ENCODE results near the gene PDXP.

PDXP gene

DNA sequence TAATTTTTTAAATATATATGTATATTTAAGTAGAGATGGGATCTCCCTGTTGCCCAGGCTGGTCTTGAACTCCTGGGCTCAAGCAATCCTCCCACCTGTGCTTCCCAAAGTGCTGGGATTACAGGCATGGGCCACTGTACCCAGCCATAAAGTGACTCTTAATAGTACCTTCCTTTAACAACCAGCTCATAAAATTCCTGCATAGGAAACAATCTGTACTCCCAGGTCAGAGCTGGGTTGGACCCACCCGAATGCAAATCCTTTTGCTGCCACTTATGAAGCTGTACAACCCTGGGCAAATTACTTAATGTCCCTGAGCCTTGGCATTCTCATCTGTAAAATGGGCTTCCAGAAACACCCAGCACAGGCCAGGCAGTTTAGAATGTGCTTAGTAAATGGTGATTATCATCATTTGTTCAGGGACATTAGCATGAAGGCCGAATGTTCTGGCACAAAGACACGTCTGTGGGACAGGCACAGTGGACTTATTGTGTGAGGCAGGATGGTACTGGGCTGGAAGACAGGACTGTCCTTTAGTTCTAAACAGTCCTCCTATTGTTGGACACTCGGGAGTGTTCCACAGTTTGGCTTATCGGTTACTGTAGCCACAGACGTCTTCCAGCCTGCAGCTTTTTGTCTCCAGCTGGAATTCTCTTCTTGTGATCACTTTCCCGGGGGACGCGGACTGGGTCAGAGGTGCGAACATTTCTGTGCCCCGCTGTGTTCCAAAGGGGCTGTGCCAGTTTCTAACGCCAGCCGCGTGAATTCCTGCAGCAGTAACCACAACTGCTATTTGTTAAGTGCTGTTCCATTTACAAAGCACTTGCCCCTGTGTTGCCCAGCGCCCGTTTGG is 6.0 kb downstream of the PDXP start:
- TF ChIP-seq, protein P1, sequence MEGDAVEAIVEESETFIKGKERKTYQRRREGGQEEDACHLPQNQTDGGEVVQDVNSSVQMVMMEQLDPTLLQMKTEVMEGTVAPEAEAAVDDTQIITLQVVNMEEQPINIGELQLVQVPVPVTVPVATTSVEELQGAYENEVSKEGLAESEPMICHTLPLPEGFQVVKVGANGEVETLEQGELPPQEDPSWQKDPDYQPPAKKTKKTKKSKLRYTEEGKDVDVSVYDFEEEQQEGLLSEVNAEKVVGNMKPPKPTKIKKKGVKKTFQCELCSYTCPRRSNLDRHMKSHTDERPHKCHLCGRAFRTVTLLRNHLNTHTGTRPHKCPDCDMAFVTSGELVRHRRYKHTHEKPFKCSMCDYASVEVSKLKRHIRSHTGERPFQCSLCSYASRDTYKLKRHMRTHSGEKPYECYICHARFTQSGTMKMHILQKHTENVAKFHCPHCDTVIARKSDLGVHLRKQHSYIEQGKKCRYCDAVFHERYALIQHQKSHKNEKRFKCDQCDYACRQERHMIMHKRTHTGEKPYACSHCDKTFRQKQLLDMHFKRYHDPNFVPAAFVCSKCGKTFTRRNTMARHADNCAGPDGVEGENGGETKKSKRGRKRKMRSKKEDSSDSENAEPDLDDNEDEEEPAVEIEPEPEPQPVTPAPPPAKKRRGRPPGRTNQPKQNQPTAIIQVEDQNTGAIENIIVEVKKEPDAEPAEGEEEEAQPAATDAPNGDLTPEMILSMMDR (IDR thresholded peaks at IDR 0.05; ENCODE audit: borderline replicate concordance, control extremely low read depth, extremely low read depth, insufficient read depth, missing control alignments): no peak
- DNase-seq (ENCODE audit: low spot score): no peak
- in situ Hi-C loops (cut with MboI; ENCODE audit: low sequenced_read_pairs, unreplicated experiment): no loop called here

DNA sequence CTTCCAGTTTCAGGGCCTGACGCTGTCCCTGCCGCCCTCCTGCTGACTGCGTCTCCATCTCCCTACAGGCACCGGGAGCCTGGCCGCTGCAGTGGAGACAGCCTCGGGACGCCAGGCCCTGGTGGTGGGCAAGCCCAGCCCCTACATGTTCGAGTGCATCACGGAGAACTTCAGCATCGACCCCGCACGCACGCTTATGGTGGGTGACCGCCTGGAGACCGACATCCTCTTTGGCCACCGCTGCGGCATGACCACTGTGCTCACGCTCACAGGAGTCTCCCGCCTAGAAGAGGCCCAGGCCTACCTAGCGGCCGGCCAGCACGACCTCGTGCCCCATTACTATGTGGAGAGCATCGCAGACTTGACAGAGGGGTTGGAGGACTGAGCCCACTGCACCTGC is 7.0 kb downstream of the PDXP start:
- DNase-seq (ENCODE audit: low spot score): no peak
- TF ChIP-seq, protein P1 (IDR thresholded peaks at IDR 0.05; ENCODE audit: borderline replicate concordance, control extremely low read depth, extremely low read depth, insufficient read depth, missing control alignments): no peak
- in situ Hi-C loops (cut with MboI; ENCODE audit: low sequenced_read_pairs, unreplicated experiment): no loop called here

- DNase-seq (ENCODE audit: low spot score): no peak
- TF ChIP-seq, protein P1 (IDR thresholded peaks at IDR 0.05; ENCODE audit: borderline replicate concordance, control extremely low read depth, extremely low read depth, insufficient read depth, missing control alignments): no peak
- in situ Hi-C loops (cut with MboI; ENCODE audit: low sequenced_read_pairs, unreplicated experiment): no loop called here
These were observed 11.1 kb downstream of the PDXP start for GRCh38 chr22:37669586-37669985.

DNA sequence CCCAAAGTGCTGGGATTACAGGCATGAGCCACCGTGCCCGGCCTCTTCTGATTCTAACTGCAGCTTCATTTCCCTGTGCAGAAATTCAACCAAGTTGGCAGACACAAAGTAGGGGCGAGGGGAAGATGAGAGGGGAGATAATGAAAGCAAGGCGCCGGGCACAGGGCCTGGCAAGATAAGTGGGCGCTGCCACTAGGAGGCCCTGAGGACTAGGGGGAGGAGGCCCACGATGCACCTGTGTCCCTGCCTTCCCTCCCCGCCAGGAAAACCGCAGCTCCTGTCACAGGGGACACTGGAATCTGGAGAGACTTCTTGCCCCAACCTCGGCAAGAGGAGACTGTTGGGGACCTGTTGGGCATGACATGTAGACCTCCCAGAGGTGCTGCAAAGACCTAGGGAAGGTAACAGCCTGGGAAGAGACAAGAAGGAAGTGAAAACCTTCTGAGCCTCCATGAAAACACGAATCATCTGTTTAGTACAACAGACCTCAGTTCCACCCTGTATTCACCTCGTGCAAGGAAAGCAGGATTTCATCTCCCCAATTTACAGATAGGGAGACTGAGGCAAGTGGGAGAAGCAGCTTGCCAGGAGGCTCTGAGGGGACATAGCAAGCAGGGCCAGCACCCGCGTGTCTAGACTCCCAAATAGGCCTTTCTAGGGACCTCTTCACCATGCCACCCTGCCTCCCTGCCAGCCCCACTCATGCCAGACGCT is 13.8 kb downstream of the PDXP start:
- no peak for DNase-seq (ENCODE audit: low spot score)
- in situ Hi-C loops (cut with MboI; ENCODE audit: low sequenced_read_pairs, unreplicated experiment): no loop called here
- TF ChIP-seq, protein P1 (IDR thresholded peaks at IDR 0.05; ENCODE audit: borderline replicate concordance, control extremely low read depth, extremely low read depth, insufficient read depth, missing control alignments): no peak

GRCh38 chr22:37672920-37673455 is 14.5 kb downstream of the PDXP start:
- in situ Hi-C loops (cut with MboI; ENCODE audit: low sequenced_read_pairs, unreplicated experiment): no loop called here
- no peak for DNase-seq (ENCODE audit: low spot score)
- TF ChIP-seq, protein P1 (IDR thresholded peaks at IDR 0.05; ENCODE audit: borderline replicate concordance, control extremely low read depth, extremely low read depth, insufficient read depth, missing control alignments): no peak

DNA sequence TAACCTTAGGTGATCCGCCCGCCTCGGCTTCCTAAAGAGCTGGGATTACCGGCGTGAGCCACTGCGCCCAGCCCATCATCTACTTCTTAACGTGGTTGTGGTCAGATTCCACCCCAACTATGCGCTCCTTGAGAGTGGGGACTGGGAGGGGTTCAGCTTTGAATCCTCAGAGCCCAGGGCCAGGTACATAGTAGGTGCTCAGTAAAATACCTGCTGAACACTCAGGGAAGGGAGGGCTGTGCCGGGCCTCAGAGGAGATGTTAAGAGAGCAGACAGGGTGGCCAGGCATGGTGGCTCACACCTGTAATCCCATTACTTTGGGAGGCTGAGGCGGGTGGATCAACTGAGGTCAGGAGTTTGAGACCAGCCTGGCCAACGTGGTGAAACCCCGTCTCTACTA is 15.7 kb downstream of the PDXP start:
- DNase-seq (ENCODE audit: low spot score): no peak
- in situ Hi-C loops (cut with MboI; ENCODE audit: low sequenced_read_pairs, unreplicated experiment): no loop called here
- TF ChIP-seq, protein P1 (IDR thresholded peaks at IDR 0.05; ENCODE audit: borderline replicate concordance, control extremely low read depth, extremely low read depth, insufficient read depth, missing control alignments): no peak

Measured in GM13976 (cell line).